Panc1 (cell line): ENCODE data around the gene GNLY. TPM values are rescaled to one million over a fixed set of nuclear protein-coding genes. Genes with fewer than 3 reads are reported as not detected.

Experiments used
- ATAC-seq: fragments of 200-7000 bp; cut with Tn5 transposase; 2 replicates; pipeline ENCODE4 v1.9.1; 2020; ENCODE audit warnings: mild to moderate bottlenecking, moderate library complexity
- BruUV-seq: library from RNA; stranded (reverse); fragments of 400-500 nt; replicated peaks from 2 replicates; lab custom pipeline; 2021; lab: Mats Ljungman, UMichigan
- CTCF ChIA-PET: fragments of 300-600 bp; sonication (Branson Sonifier 250); formaldehyde crosslinking; loops from one replicate; lab custom pipeline; 2022; ENCODE audit warnings: antibody characterized with exemption; lab: Charles Lee
- POLR2A ChIA-PET: fragments of 300-600 bp; sonication (Branson Sonifier 250); formaldehyde crosslinking; loops from one replicate; lab custom pipeline; 2022; ENCODE audit warnings: antibody characterized with exemption; lab: Charles Lee
- DNase-seq: peaks from one replicate; pipeline ENCODE4 v3.0.0-alpha.2; 2010; ENCODE audit warnings: low read depth, low spot score
- H3K27ac ChIP-seq: 2 replicates; pipeline ENCODE4 v1.5.1; 2011; ENCODE audit warnings: mild to moderate bottlenecking, low read length, inconsistent platforms
- H3K27me3 ChIP-seq: fragments of 200-500 bp; sonication (Bioruptor generic); 2 replicates; pipeline ENCODE4 v1.6.0; 2014; ENCODE audit warnings: low read length, inconsistent platforms; ENCODE audit not compliant: control insufficient read depth, insufficient read depth
- H3K36me3 ChIP-seq: fragments of 200-500 bp; sonication (Bioruptor generic); 2 replicates; pipeline ENCODE4 v1.5.1; 2014; ENCODE audit warnings: inconsistent platforms, mild to moderate bottlenecking, low read length, moderate library complexity; ENCODE audit not compliant: control insufficient read depth, insufficient read depth
- H3K4me1 ChIP-seq: 2 replicates; pipeline ENCODE4 v1.5.1; 2011; ENCODE audit warnings: inconsistent platforms, mild to moderate bottlenecking, low read length, moderate library complexity; ENCODE audit not compliant: control insufficient read depth, insufficient read depth
- H3K4me3 ChIP-seq, 2 experiments: 2 replicates each; pipeline ENCODE4 v1.5.1; 2011 to 2012; ENCODE audit warnings: low read depth in 2 of 2, low read length in 2 of 2, mild to moderate bottlenecking in 2 of 2, inconsistent platforms in 1 of 2, moderate library complexity in 1 of 2
- H3K9me3 ChIP-seq: fragments of 200-500 bp; sonication (Bioruptor generic); 2 replicates; pipeline ENCODE4 v1.5.1; 2014; ENCODE audit warnings: low read depth, mild to moderate bottlenecking, inconsistent platforms, low read length, moderate library complexity; ENCODE audit not compliant: control insufficient read depth, insufficient read depth
- POLR2AphosphoS5 ChIP-seq: IDR thresholded peaks from 2 replicates; pipeline ENCODE4 v1.6.1; 2012; ENCODE audit warnings: mild to moderate bottlenecking, low read depth, low read length, moderate library complexity
- REST ChIP-seq, 2 experiments: IDR thresholded peaks; 2 replicates each; pipeline ENCODE4 v1.6.1; 2011 to 2012; ENCODE audit warnings: low read depth in 2 of 2, control low read depth in 1 of 2, low read length in 1 of 2, mild to moderate bottlenecking in 1 of 2, moderate library complexity in 1 of 2; ENCODE audit not compliant: insufficient read depth in 1 of 2
- SIN3A ChIP-seq: IDR thresholded peaks from 2 replicates; pipeline ENCODE4 v1.6.1; 2012; ENCODE audit warnings: low read depth, mild to moderate bottlenecking, low read length, moderate library complexity, borderline replicate concordance; ENCODE audit not compliant: insufficient read depth
- TCF7L2 ChIP-seq: IDR thresholded peaks from 2 replicates; pipeline ENCODE4 v1.6.1; 2011; ENCODE audit warnings: mild to moderate bottlenecking, low read depth, low read length, inconsistent platforms
- in situ Hi-C: cut with HindIII; loops from 2 replicates; pipeline ENCODE4 v1.10.0; 2016; ENCODE audit warnings: low sequenced_read_pairs, low pct_unique_long_range_greater_than_20kb
- intact Hi-C: fragments of 100-400 bp; cut with micrococcal nuclease; formaldehyde crosslinking; loops from one replicate; pipeline ENCODE4 v1.10.0; 2022; ENCODE audit not compliant: unreplicated experiment
- total RNA-seq: library from RNA; stranded (reverse); gene quantifications from one replicate; pipeline ENCODE4 v1.2.1, GENCODE V29; 2021; ENCODE audit not compliant: unreplicated experiment
- TF ChIP-seq, protein P1 (sequence below): fragments of 450-650 bp; IDR thresholded peaks from 2 replicates; pipeline ENCODE4 v1.5.1; 2017; ENCODE audit warnings: mild to moderate bottlenecking

GNLY gene
- total RNA-seq, 1 experiment from 2014 or later: not detected

DNA sequence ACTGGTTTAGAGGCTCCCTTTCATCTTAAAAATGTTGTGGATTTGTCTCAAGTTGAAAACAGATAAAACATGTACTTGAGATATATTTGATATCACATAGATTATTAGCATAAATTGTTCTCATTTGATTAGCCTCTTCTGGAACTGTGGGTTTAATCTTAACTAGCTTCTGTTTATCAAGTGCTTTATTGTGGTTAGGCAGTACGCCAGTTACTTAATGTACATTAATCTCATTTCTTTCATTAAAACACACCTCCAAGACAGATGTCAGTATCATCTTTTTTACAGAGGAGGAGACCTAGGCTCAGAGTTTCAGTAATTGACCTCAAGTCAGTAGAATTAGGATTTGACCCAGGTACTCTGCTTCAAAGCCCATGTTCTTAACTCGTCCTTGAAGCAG is 48.0 kb upstream of the GNLY start:
- TSS peak; percentile 33 for BruUV-seq
- H3K4me1 ChIP-seq: no peaks in the 10 kb centered on the region
- CTCF ChIA-PET: interaction anchor here (0.6 kb wide), 1 partner anchor 225 kb away, joined by 3 read pairs; no protein-coding TSS in a partner anchor
- in situ Hi-C loops (no loop called here), intact Hi-C loops (no loop called here)
- H3K9me3 ChIP-seq: no peaks in the 10 kb centered on the region
- DNase-seq (no peak), ATAC-seq (no peak)
- H3K27ac ChIP-seq: no peak overlapping the region
- no peak for TF ChIP-seq REST (IDR thresholded peaks at IDR 0.05; ENCODE audit: insufficient read depth in 1 of 2, low read depth in 2 of 2, low read length in 1 of 2)
- TF ChIP-seq POLR2AphosphoS5: no peak
- TF ChIP-seq TCF7L2: no peak
- TF ChIP-seq SIN3A: no peak
- TF ChIP-seq, protein P1, sequence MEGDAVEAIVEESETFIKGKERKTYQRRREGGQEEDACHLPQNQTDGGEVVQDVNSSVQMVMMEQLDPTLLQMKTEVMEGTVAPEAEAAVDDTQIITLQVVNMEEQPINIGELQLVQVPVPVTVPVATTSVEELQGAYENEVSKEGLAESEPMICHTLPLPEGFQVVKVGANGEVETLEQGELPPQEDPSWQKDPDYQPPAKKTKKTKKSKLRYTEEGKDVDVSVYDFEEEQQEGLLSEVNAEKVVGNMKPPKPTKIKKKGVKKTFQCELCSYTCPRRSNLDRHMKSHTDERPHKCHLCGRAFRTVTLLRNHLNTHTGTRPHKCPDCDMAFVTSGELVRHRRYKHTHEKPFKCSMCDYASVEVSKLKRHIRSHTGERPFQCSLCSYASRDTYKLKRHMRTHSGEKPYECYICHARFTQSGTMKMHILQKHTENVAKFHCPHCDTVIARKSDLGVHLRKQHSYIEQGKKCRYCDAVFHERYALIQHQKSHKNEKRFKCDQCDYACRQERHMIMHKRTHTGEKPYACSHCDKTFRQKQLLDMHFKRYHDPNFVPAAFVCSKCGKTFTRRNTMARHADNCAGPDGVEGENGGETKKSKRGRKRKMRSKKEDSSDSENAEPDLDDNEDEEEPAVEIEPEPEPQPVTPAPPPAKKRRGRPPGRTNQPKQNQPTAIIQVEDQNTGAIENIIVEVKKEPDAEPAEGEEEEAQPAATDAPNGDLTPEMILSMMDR: no peak
- POLR2A ChIA-PET: no interaction called here
- no peak overlapping the region for H3K4me3 ChIP-seq
- H3K27me3 ChIP-seq: no peaks in the 10 kb centered on the region
- H3K36me3 ChIP-seq: peaks cover 48% of the 10 kb centered on the region

DNA sequence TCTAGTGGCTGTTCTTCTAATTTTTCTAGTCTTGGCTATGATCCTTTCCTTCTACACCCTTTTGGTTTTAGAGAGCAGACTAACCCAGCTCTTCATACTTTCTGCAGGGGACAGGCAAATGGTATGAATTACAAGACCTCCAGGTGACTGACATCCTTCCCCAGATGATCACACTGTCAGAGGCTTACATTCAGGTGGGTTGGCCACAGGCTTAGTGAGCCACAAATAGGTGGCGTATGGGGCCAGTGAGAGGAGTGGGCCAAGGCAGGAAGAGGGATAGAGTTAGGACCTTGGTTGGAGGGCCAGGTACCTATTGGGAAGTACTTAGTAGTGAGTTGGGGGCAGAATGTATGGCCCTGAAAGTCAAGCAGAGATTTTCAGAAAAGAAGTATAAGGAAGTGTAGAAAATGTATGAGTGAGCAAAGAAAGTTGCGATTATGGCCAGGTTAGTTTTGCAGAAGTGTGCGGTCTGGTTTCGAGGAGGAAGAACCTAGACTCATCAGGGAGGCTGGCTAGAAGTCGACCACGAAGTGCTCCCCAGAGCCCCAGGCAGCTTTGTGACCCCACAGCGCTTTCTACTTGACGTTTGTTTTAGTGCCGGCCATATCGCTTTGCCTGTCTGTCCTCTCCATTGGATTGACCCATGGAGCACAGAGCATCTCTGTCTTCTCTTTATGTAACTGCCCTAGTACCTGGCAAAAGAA is 46.2 kb upstream of the GNLY start:
- POLR2A ChIA-PET: no interaction called here
- CTCF ChIA-PET: interaction anchor here (0.6 kb wide), 2 partner anchors 9 to 35 kb away, joined by 3 read pairs; no protein-coding TSS in a partner anchor
- intact Hi-C loops (no loop called here), in situ Hi-C loops (no loop called here)
- H3K36me3 ChIP-seq: peaks cover 37% of the 10 kb centered on the region
- no peak for TF ChIP-seq REST (IDR thresholded peaks at IDR 0.05; ENCODE audit: insufficient read depth in 1 of 2, low read depth in 2 of 2, low read length in 1 of 2)
- no peak for TF ChIP-seq SIN3A
- TF ChIP-seq POLR2AphosphoS5: no peak
- TF ChIP-seq, protein P1: no peak
- no peak for TF ChIP-seq TCF7L2
- DNase-seq (no peak), ATAC-seq (no peak)
- BruUV-seq: no TSS peak
- H3K27me3 ChIP-seq: no peaks in the 10 kb centered on the region
- no peaks in the 10 kb centered on the region for H3K4me1 ChIP-seq
- H3K27ac ChIP-seq: no peak overlapping the region
- no peak overlapping the region for H3K4me3 ChIP-seq
- no peaks in the 10 kb centered on the region for H3K9me3 ChIP-seq
